ENCODE data around the gene HTRA3. TPM values are rescaled to one million over a fixed set of nuclear protein-coding genes. Genes with fewer than 3 reads are reported as not detected.

The HTRA3 gene
- total and polyA plus RNA-seq, 8 donors = 0.56 to 15.6 (median 2.7) TPM

GRCh38 chr4:8292478-8293107 is 23.0 kb downstream of the HTRA3 start:
- FAIRE-seq (no peak), DNase-seq (peak in 2 of 6 donors; percentile 37 to 41), ATAC-seq (no peak)
- H3K4me1 ChIP-seq = no peaks in the 10 kb centered on the region
- no peak overlapping the region for H3K27ac ChIP-seq
- H3K27me3 ChIP-seq = no peaks in the 10 kb centered on the region
- intact Hi-C loops (cut with DNase I) = no loop called here
- no peaks in the 10 kb centered on the region for H3K36me3 ChIP-seq
- no peaks in the 10 kb centered on the region for H3K9me3 ChIP-seq
- no peak for TF ChIP-seq CTCF (IDR thresholded peaks at IDR 0.05)
- 67 to 69% methylated on average over 8 of the region's 8 CpGs for WGBS, 2 donors
- no peak overlapping the region for H3K4me3 ChIP-seq

GRCh38 chr4:8293131-8293975 is 23.8 kb downstream of the HTRA3 start:
- Histone ChIP-seq H3K4me1 (no peaks in the 10 kb centered on the region), H3K27ac (no peak overlapping the region), H3K9me3 (no peaks in the 10 kb centered on the region), H3K27me3 (no peaks in the 10 kb centered on the region), H3K4me3 (no peak overlapping the region), H3K36me3 (no peaks in the 10 kb centered on the region)
- intact Hi-C loops (cut with DNase I) = no loop called here
- ATAC-seq = no peak
- FAIRE-seq = no peak
- TF ChIP-seq CTCF (IDR thresholded peaks at IDR 0.05) = no peak
- peak in 3 of 6 donors; percentile 6 to 51 (median 41) for DNase-seq
- 64 to 72% methylated on average over 11 of the region's 11 CpGs for WGBS, 2 donors

GRCh38 chr4:8294036-8294435 is 24.5 kb downstream of the HTRA3 start:
- intact Hi-C loops (cut with DNase I) = no loop called here
- FAIRE-seq (no peak), ATAC-seq (no peak), DNase-seq (peak in 3 of 6 donors; percentile 2 to 29 (median 22))
- no peaks in the 10 kb centered on the region for H3K27me3 ChIP-seq
- no peak overlapping the region for H3K4me3 ChIP-seq
- H3K27ac ChIP-seq = no peak overlapping the region
- no peaks in the 10 kb centered on the region for H3K36me3 ChIP-seq
- no peaks in the 10 kb centered on the region for H3K4me1 ChIP-seq
- no peak for TF ChIP-seq CTCF (IDR thresholded peaks at IDR 0.05)
- H3K9me3 ChIP-seq = no peaks in the 10 kb centered on the region
- WGBS, 2 donors = 79 to 83% methylated on average over 9 of the region's 9 CpGs

GRCh38 chr4:8294775-8295174 is 25.2 kb downstream of the HTRA3 start:
- Histone ChIP-seq H3K27ac (no peak overlapping the region), H3K9me3 (no peaks in the 10 kb centered on the region), H3K4me3 (no peak overlapping the region), H3K27me3 (no peaks in the 10 kb centered on the region), H3K4me1 (no peaks in the 10 kb centered on the region), H3K36me3 (no peaks in the 10 kb centered on the region)
- DNase-seq = no peak
- no peak for FAIRE-seq
- no peak for TF ChIP-seq CTCF (IDR thresholded peaks at IDR 0.05)
- intact Hi-C loops (cut with DNase I) = no loop called here
- WGBS, 2 donors = 39 to 42% methylated on average over 2 of the region's 2 CpGs
- ATAC-seq = no peak

- Histone ChIP-seq H3K4me1 (no peaks in the 10 kb centered on the region), H3K27me3 (no peaks in the 10 kb centered on the region), H3K9me3 (no peaks in the 10 kb centered on the region), H3K4me3 (no peak overlapping the region), H3K27ac (no peak overlapping the region), H3K36me3 (no peaks in the 10 kb centered on the region)
- ATAC-seq (no peak), DNase-seq (peak in 3 of 6 donors; percentile 1 to 37 (median 25)), FAIRE-seq (no peak)
- no peak for TF ChIP-seq CTCF (IDR thresholded peaks at IDR 0.05)
- intact Hi-C loops (cut with DNase I) = no loop called here
- 66 to 69% methylated on average over 6 of the region's 6 CpGs for WGBS, 2 donors
These were observed 25.9 kb downstream of the HTRA3 start for GRCh38 chr4:8295471-8295870.
